DND-41 (cell line): Measurements from ENCODE around the gene CCDC181.

Experiments used
- ATAC-seq: fragments of 200-7000 bp; cut with Tn5 transposase; 3 replicates; pipeline ENCODE4 v1.9.1; 2021; ENCODE audit warnings: low read depth; ENCODE audit not compliant: insufficient read depth
- DNase-seq: peaks from one replicate; pipeline ENCODE4 v3.0.0-alpha.2; 2020
- H2AFZ ChIP-seq: 2 replicates; pipeline ENCODE4 v1.6.0; 2012; ENCODE audit warnings: low read depth, low read length
- H3K27ac ChIP-seq: 2 replicates; pipeline ENCODE4 v1.5.1; 2012; ENCODE audit warnings: low read length, inconsistent platforms
- H3K27me3 ChIP-seq: fragments of 200-600 bp; sonication (generic); 2 replicates; pipeline ENCODE4 v1.6.0; 2012; ENCODE audit warnings: low read length, mild to moderate bottlenecking, inconsistent platforms; ENCODE audit not compliant: insufficient read depth, poor library complexity
- H3K36me3 ChIP-seq: 2 replicates; pipeline ENCODE4 v1.5.1; 2012; ENCODE audit warnings: low read length, inconsistent platforms; ENCODE audit not compliant: insufficient read depth
- H3K4me1 ChIP-seq: 2 replicates; pipeline ENCODE4 v1.5.1; 2012; ENCODE audit warnings: mild to moderate bottlenecking, low read length; ENCODE audit not compliant: insufficient read depth
- H3K4me2 ChIP-seq: 2 replicates; pipeline ENCODE4 v1.6.0; 2012; ENCODE audit warnings: mild to moderate bottlenecking, moderate library complexity, low read length, inconsistent platforms; ENCODE audit not compliant: insufficient read depth
- H3K4me3 ChIP-seq, 2 experiments: fragments of 200-600 bp in 1 of 2; shearing (Covaris generic) in 1 of 2; 2 replicates each; pipeline ENCODE4 v1.5.1; 2012 to 2016; ENCODE audit warnings: inconsistent platforms in 2 of 2, low read length in 2 of 2, mild to moderate bottlenecking in 2 of 2, low read depth in 1 of 2, moderate library complexity in 1 of 2
- H3K79me2 ChIP-seq: 2 replicates; pipeline ENCODE4 v1.6.0; 2012; ENCODE audit warnings: low read length, inconsistent platforms; ENCODE audit not compliant: insufficient read depth
- H3K9ac ChIP-seq: 2 replicates; pipeline ENCODE4 v1.6.0; 2012; ENCODE audit warnings: low read depth, mild to moderate bottlenecking, inconsistent platforms, low read length, moderate library complexity
- H3K9me3 ChIP-seq: 2 replicates; pipeline ENCODE4 v1.5.1; 2012; ENCODE audit warnings: low read length, moderate library complexity, mild to moderate bottlenecking, inconsistent platforms; ENCODE audit not compliant: insufficient read depth, severe bottlenecking
- H4K20me1 ChIP-seq: 2 replicates; pipeline ENCODE4 v1.6.0; 2012; ENCODE audit warnings: low read length; ENCODE audit not compliant: insufficient read depth
- CTCF ChIP-seq: IDR thresholded peaks from 2 replicates; pipeline ENCODE4 v1.5.1; 2012; ENCODE audit warnings: borderline replicate concordance, low read length, moderate library complexity, mild to moderate bottlenecking; ENCODE audit not compliant: poor library complexity, severe bottlenecking; ENCODE audit errors: extremely low read depth
- EZH2 ChIP-seq: IDR thresholded peaks from 3 replicates; pipeline ENCODE4 v1.6.1; 2012; ENCODE audit warnings: borderline replicate concordance, low read depth, mild to moderate bottlenecking, moderate library complexity, low read length, inconsistent platforms; ENCODE audit not compliant: severe bottlenecking

The CCDC181 gene

GRCh38 chr1:169395955-169396354 is 31.3 kb downstream of the CCDC181 start:
- no peak overlapping the region for H3K4me3 ChIP-seq
- ATAC-seq: no peak
- no peak overlapping the region for H3K27ac ChIP-seq
- peaks cover 8% of the 10 kb centered on the region for H3K36me3 ChIP-seq
- H4K20me1 ChIP-seq: no peaks in the 10 kb centered on the region
- TF ChIP-seq EZH2: no peak
- no peak for TF ChIP-seq CTCF
- no peaks in the 10 kb centered on the region for H3K9me3 ChIP-seq
- H2AFZ ChIP-seq: no peak overlapping the region
- H3K4me1 ChIP-seq: no peaks in the 10 kb centered on the region
- H3K4me2 ChIP-seq: no peak overlapping the region
- DNase-seq: no peak
- no peaks in the 10 kb centered on the region for H3K79me2 ChIP-seq
- no peak overlapping the region for H3K9ac ChIP-seq
- H3K27me3 ChIP-seq: no peaks in the 10 kb centered on the region

- no peaks in the 10 kb centered on the region for H3K9me3 ChIP-seq
- no peak overlapping the region for H3K9ac ChIP-seq
- no peak overlapping the region for H3K27ac ChIP-seq
- ATAC-seq (no peak), DNase-seq (no peak)
- H3K4me2 ChIP-seq: no peak overlapping the region
- no peaks in the 10 kb centered on the region for H3K4me1 ChIP-seq
- H3K4me3 ChIP-seq: no peak overlapping the region
- peaks cover 37% of the 10 kb centered on the region for H3K36me3 ChIP-seq
- TF ChIP-seq EZH2 (no peak), CTCF (no peak)
- no peaks in the 10 kb centered on the region for H3K79me2 ChIP-seq
- no peak overlapping the region for H2AFZ ChIP-seq
- H3K27me3 ChIP-seq: no peaks in the 10 kb centered on the region
- no peaks in the 10 kb centered on the region for H4K20me1 ChIP-seq
Measured at GRCh38 chr1:169392406-169392805, 34.9 kb downstream of the CCDC181 start.

GRCh38 chr1:169390303-169390702 is 37.0 kb downstream of the CCDC181 start:
- DNase-seq (no peak), ATAC-seq (no peak)
- H3K9ac ChIP-seq: no peak overlapping the region
- H3K27ac ChIP-seq: no peak overlapping the region
- H3K79me2 ChIP-seq: no peaks in the 10 kb centered on the region
- TF ChIP-seq EZH2 (no peak), CTCF (no peak)
- H3K4me2 ChIP-seq: no peak overlapping the region
- H2AFZ ChIP-seq: no peak overlapping the region
- H3K9me3 ChIP-seq: no peaks in the 10 kb centered on the region
- peaks cover 48% of the 10 kb centered on the region for H3K36me3 ChIP-seq
- H3K27me3 ChIP-seq: no peaks in the 10 kb centered on the region
- no peak overlapping the region for H3K4me3 ChIP-seq
- H3K4me1 ChIP-seq: no peaks in the 10 kb centered on the region
- H4K20me1 ChIP-seq: no peaks in the 10 kb centered on the region

- Histone ChIP-seq H3K79me2 (no peaks in the 10 kb centered on the region), H4K20me1 (no peaks in the 10 kb centered on the region), H3K4me3 (no peak overlapping the region), H2AFZ (no peak overlapping the region), H3K27me3 (no peaks in the 10 kb centered on the region), H3K4me1 (no peaks in the 10 kb centered on the region), H3K9ac (no peak overlapping the region), H3K36me3 (peaks cover 62% of the 10 kb centered on the region), H3K4me2 (no peak overlapping the region), H3K27ac (no peak overlapping the region), H3K9me3 (no peaks in the 10 kb centered on the region)
- ATAC-seq: no peak
- DNase-seq: no peak
- TF ChIP-seq EZH2: no peak
- no peak for TF ChIP-seq CTCF
Measured at GRCh38 chr1:169387399-169387798, 39.9 kb downstream of the CCDC181 start.
